AG09319 (cell line): ENCODE data around the gene PBOV1.

Source experiments
- DNase-seq: peaks from one replicate; pipeline ENCODE4 v3.0.0-alpha.2; 2010; ENCODE audit warnings: low read depth; ENCODE audit errors: extremely low read depth
- CTCF ChIP-seq: IDR thresholded peaks from 2 replicates; pipeline ENCODE4 v1.5.1; 2011; ENCODE audit warnings: low read depth, mild to moderate bottlenecking, inconsistent platforms, low read length, moderate library complexity

The PBOV1 gene

DNA sequence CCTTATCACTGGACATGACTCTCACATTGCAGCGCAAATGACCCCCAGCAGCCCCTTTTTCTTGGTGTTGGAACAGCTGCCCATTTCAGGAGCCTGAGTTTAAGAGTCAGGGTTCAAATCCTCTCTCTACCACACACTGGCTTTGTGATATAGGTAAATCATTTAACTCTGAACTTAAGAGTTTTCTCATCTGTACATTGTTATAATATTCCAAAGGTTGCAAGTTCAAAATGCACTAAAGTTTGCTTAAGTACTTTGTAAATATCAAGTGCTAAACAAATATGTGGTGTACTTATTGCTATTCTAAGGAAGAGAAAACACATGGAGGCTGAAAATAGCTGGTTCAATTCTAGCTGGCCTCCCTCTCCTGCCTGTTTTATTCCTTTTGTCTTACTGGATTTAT, 39.3 kb upstream of the PBOV1 start:
- no peak for TF ChIP-seq CTCF
- DNase-seq = no peak

GRCh38 chr6:138255443-138255842, 37.2 kb upstream of the PBOV1 start:
- no peak for TF ChIP-seq CTCF
- DNase-seq = no peak

DNA sequence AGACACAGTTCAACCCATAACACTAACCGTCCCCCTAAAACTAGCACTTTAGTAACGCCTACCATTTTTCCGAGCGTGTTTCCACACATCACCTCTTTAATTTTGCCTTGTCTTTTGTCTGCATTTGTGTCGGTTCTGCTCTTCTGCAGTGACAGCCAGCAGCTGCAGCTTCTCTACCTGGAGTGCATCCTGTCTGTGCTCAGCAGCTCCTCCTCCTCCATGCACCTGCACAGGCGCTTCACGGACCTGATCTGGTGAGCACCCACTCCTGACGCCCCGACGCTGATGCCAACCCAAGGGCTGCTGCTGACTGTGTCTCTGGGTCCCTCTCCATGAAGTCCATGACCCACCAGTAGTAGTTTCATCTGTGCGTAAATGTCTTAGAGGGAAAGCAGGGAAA, 35.4 kb upstream of the PBOV1 start:
- no peak for TF ChIP-seq CTCF
- DNase-seq = no peak

DNA sequence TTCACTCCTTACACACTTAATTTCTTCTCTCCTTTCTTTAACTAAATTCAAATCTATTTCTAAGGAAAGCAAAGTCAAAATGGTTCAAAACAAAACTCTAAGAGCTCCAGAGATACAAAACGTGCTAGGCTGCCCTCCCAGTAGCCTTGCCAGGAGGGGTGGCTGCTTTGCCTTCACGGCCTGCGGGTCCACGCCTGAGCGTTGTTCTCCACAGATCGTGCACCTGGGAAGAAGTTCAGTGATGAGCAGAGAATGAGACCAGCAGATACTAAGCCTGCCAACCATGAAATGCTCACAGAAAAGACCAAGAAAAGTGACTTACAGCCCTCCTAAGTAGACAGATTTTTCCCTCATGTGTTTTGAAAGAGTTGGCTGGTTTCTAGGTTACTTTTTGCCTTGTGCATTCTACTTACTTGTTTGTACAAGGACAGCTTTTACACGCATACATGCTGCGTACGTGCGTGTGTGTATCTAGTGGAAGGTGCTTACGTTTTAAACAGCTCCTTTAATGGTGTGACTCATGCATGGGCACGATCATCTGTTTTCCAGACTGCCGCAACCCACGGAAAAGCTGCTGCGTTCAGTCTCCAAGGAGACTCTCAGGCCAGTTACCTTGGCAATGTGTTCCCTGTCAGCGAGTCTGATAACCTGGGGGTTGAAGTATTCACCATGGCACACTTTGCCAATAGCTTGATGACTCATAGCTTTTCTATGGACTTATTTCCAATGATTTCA, 32.4 kb upstream of the PBOV1 start:
- peak; percentile 47 for DNase-seq
- no peak for TF ChIP-seq CTCF

DNA sequence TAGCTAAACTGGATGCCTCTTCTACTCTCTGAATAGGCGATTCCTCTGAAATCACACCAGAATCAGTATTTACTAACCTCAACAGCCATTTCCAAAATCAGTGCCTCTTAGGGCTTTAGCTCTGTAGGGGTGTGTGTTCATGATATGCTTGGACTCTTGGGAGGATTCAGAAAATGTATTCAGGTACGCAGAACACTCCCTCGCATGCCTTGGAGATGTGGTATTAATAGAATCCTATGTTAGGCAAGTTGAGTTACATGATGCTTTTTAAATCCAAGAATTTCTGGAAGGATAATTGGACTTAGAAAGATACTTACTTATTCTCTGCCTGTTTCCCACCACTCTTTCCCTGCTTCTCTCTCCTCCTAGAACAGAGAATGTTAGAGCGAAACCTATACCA, 31.8 kb upstream of the PBOV1 start:
- no peak for TF ChIP-seq CTCF
- DNase-seq = no peak

- TF ChIP-seq CTCF = no peak
- DNase-seq = no peak
These were observed 30.6 kb upstream of the PBOV1 start for GRCh38 chr6:138248878-138249277.

- TF ChIP-seq CTCF = no peak
- no peak for DNase-seq
These were observed 29.7 kb upstream of the PBOV1 start for GRCh38 chr6:138248011-138248410.
